ENCODE results near the gene RNPEPL1. TPM values are rescaled to one million over a fixed set of nuclear protein-coding genes. Genes with fewer than 3 reads are reported as not detected.

The RNPEPL1 gene
- total and polyA plus RNA-seq, 2 experiments from 2014 or later: 11.1 to 23.0 TPM

DNA sequence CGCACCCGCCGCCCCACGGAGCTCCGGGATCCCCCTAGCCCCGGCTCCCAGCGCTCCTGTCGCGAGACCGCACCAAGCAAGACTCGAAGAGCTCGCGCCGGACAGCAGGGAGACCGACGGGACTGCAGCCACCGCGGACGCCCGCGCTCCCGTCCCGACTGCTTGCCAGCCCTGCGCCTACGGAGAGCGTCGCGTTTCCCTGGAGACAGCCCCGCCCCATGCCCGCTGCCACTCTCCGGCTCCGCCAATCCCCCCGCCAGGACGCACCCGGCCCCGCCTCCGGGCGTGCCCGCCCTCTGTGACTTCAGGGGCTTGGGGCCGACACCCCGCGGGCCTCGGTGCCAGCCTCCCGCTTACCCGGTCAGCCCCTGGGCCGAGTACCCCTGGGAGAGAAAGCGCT lies 10.5 kb upstream of the RNPEPL1 start, which contains the start of gene ANKMY1:
TSS of gene ANKMY1 (minus strand) at position 181 of the 400 bp plus-strand sequence. CDS start 653 bp downstream, outside the sequence.
- Histone ChIP-seq H3K9ac (peak within 1 kb of the TSS; percentile 77), H2AFZ (peak within 1 kb of the TSS; percentile 70), H3F3A (ENCODE audit: insufficient read depth) (peaks cover 29% of the 10 kb centered on the region), H3K9me3 (ENCODE audit: low read depth) (no peaks in the 10 kb centered on the region), H3K27me3 (replicated peaks; ENCODE audit: insufficient read depth) (no peaks in the 10 kb centered on the region), H3K4me1 (ENCODE audit: insufficient read depth) (peaks cover 26% of the 10 kb centered on the region), H3K4me2 (ENCODE audit: unreplicated experiment) (peak within 1 kb of the TSS; percentile 77), H3K4me3 (peak within 1 kb of the TSS; percentile 69), H3K9me2 (ENCODE audit: insufficient read depth) (no peaks in the 10 kb centered on the region), H3K36me3 (ENCODE audit: low read depth) (no peaks in the 10 kb centered on the region), H3K79me2 (ENCODE audit: insufficient read depth) (peaks cover 29% of the 10 kb centered on the region), H4K20me1 (ENCODE audit: insufficient read depth) (no peaks in the 10 kb centered on the region), H3K27ac (no peak within 1 kb of the TSS)
- in situ Hi-C loops (cut with MboI): no loop called here
- no peak for TF ChIP-seq EZH2 (IDR thresholded peaks at IDR 0.05; ENCODE audit: insufficient read depth, poor library complexity, severe bottlenecking)
- TF ChIP-seq EZH2phosphoT487 (IDR thresholded peaks at IDR 0.05; ENCODE audit: insufficient read depth, low read depth): no peak
- peak; percentile 91 for DNase-seq
- WGBS, 2 experiments (ENCODE audit: low coverage in 1 of 2, low lambda C conversion rate in 2 of 2, missing lambda C conversion rate in 2 of 2): 2 to 8% methylated on average over 13 to 29 of the region's 47 CpGs

GRCh38 chr2:240558236-240558761 lies 10.0 kb upstream of the RNPEPL1 start:
- peak overlapping the region; percentile 77; the same call in 1 of the 2 replicates for H3K9ac ChIP-seq
- H3K36me3 ChIP-seq (ENCODE audit: low read depth): no peaks in the 10 kb centered on the region
- no peaks in the 10 kb centered on the region for H3K9me2 ChIP-seq (ENCODE audit: insufficient read depth)
- no peaks in the 10 kb centered on the region for H3K9me3 ChIP-seq (ENCODE audit: low read depth)
- DNase-seq: no peak
- in situ Hi-C loops (cut with MboI): no loop called here
- H3F3A ChIP-seq (ENCODE audit: insufficient read depth): peaks cover 32% of the 10 kb centered on the region
- no peak overlapping the region for H2AFZ ChIP-seq
- H3K4me3 ChIP-seq: peak overlapping the region; percentile 69
- H3K4me2 ChIP-seq (ENCODE audit: unreplicated experiment): peak overlapping the region; percentile 77
- TF ChIP-seq EZH2 (IDR thresholded peaks at IDR 0.05; ENCODE audit: insufficient read depth, poor library complexity, severe bottlenecking) (no peak), EZH2phosphoT487 (IDR thresholded peaks at IDR 0.05; ENCODE audit: insufficient read depth, low read depth) (no peak)
- H3K4me1 ChIP-seq (ENCODE audit: insufficient read depth): peaks cover 26% of the 10 kb centered on the region
- H3K27ac ChIP-seq: no peak overlapping the region
- H3K27me3 ChIP-seq (replicated peaks; ENCODE audit: insufficient read depth): no peaks in the 10 kb centered on the region
- WGBS, 2 experiments (ENCODE audit: low coverage in 1 of 2, low lambda C conversion rate in 2 of 2, missing lambda C conversion rate in 2 of 2): 71 to 74% methylated on average over 17 to 18 of the region's 18 CpGs
- H4K20me1 ChIP-seq (ENCODE audit: insufficient read depth): no peaks in the 10 kb centered on the region
- peaks cover 29% of the 10 kb centered on the region for H3K79me2 ChIP-seq (ENCODE audit: insufficient read depth)

- H3K9me3 ChIP-seq (ENCODE audit: low read depth): no peaks in the 10 kb centered on the region
- WGBS, 2 experiments (ENCODE audit: low coverage in 1 of 2, low lambda C conversion rate in 2 of 2, missing lambda C conversion rate in 2 of 2): 67 to 83% methylated on average over 3 of the region's 3 CpGs
Observed at GRCh38 chr2:240559286-240559685, 9.0 kb upstream of the RNPEPL1 start.

GRCh38 chr2:240560084-240560479 lies 8.2 kb upstream of the RNPEPL1 start, which contains the start of gene DUSP28:
Gene DUSP28 (plus strand): TSS chr2:240560357. CDS start chr2:240560685, 328 bp downstream.
- H3K4me3 ChIP-seq: peak within 1 kb of the TSS; percentile 78
- no peak for TF ChIP-seq EZH2 (IDR thresholded peaks at IDR 0.05; ENCODE audit: insufficient read depth, poor library complexity, severe bottlenecking)
- no peaks in the 10 kb centered on the region for H4K20me1 ChIP-seq (ENCODE audit: insufficient read depth)
- in situ Hi-C loops (cut with MboI): no loop called here
- H3F3A ChIP-seq (ENCODE audit: insufficient read depth): peaks cover 32% of the 10 kb centered on the region
- no peaks in the 10 kb centered on the region for H3K9me3 ChIP-seq (ENCODE audit: low read depth)
- H3K4me2 ChIP-seq (ENCODE audit: unreplicated experiment): peak within 1 kb of the TSS; percentile 86
- no peaks in the 10 kb centered on the region for H3K9me2 ChIP-seq (ENCODE audit: insufficient read depth)
- DNase-seq: peak; percentile 96
- peaks cover 29% of the 10 kb centered on the region for H3K79me2 ChIP-seq (ENCODE audit: insufficient read depth)
- peak within 1 kb of the TSS; percentile 61 for H2AFZ ChIP-seq
- peak within 1 kb of the TSS; percentile 90 for H3K27ac ChIP-seq
- peak within 1 kb of the TSS; percentile 93 for H3K9ac ChIP-seq
- H3K4me1 ChIP-seq (ENCODE audit: insufficient read depth): peaks cover 26% of the 10 kb centered on the region
- no peaks in the 10 kb centered on the region for H3K27me3 ChIP-seq (replicated peaks; ENCODE audit: insufficient read depth)
- 1% methylated on average over 37 of the region's 39 CpGs for WGBS, 2 experiments (ENCODE audit: low coverage in 1 of 2, low lambda C conversion rate in 2 of 2, missing lambda C conversion rate in 2 of 2)
- H3K36me3 ChIP-seq (ENCODE audit: low read depth): no peaks in the 10 kb centered on the region

More at GRCh38 chr2:240559286-240559685, 9.0 kb upstream of the RNPEPL1 start:
- in situ Hi-C loops (cut with MboI): no loop called here
- H3K4me1 ChIP-seq (ENCODE audit: insufficient read depth): peaks cover 26% of the 10 kb centered on the region
- H3K27ac ChIP-seq: peak overlapping the region; percentile 87; the same call in 1 of the 2 replicates
- H4K20me1 ChIP-seq (ENCODE audit: insufficient read depth): no peaks in the 10 kb centered on the region
- no peaks in the 10 kb centered on the region for H3K36me3 ChIP-seq (ENCODE audit: low read depth)
- peak overlapping the region; percentile 78 for H3K4me3 ChIP-seq
- no peaks in the 10 kb centered on the region for H3K27me3 ChIP-seq (replicated peaks; ENCODE audit: insufficient read depth)
- H3K4me2 ChIP-seq (ENCODE audit: unreplicated experiment): peak overlapping the region; percentile 78
- no peak for DNase-seq
- H3K9me2 ChIP-seq (ENCODE audit: insufficient read depth): no peaks in the 10 kb centered on the region
- H3F3A ChIP-seq (ENCODE audit: insufficient read depth): peaks cover 32% of the 10 kb centered on the region
- H3K79me2 ChIP-seq (ENCODE audit: insufficient read depth): peaks cover 29% of the 10 kb centered on the region
- H2AFZ ChIP-seq: no peak overlapping the region
- peak overlapping the region; percentile 93 for H3K9ac ChIP-seq
- TF ChIP-seq EZH2 (IDR thresholded peaks at IDR 0.05; ENCODE audit: insufficient read depth, poor library complexity, severe bottlenecking) (no peak), EZH2phosphoT487 (IDR thresholded peaks at IDR 0.05; ENCODE audit: insufficient read depth, low read depth) (no peak)

Measured in GM23248 (cell line).